GM21381 (cell line): ENCODE data around the gene SNRK.

ENCODE experiments used
- ATAC-seq: cut with Tn5 transposase; IDR thresholded peaks from one replicate; pipeline ENCODE4 v1.9.1; 2021; ENCODE audit warnings: mild to moderate bottlenecking, moderate library complexity; ENCODE audit not compliant: unreplicated experiment

The SNRK gene

DNA sequence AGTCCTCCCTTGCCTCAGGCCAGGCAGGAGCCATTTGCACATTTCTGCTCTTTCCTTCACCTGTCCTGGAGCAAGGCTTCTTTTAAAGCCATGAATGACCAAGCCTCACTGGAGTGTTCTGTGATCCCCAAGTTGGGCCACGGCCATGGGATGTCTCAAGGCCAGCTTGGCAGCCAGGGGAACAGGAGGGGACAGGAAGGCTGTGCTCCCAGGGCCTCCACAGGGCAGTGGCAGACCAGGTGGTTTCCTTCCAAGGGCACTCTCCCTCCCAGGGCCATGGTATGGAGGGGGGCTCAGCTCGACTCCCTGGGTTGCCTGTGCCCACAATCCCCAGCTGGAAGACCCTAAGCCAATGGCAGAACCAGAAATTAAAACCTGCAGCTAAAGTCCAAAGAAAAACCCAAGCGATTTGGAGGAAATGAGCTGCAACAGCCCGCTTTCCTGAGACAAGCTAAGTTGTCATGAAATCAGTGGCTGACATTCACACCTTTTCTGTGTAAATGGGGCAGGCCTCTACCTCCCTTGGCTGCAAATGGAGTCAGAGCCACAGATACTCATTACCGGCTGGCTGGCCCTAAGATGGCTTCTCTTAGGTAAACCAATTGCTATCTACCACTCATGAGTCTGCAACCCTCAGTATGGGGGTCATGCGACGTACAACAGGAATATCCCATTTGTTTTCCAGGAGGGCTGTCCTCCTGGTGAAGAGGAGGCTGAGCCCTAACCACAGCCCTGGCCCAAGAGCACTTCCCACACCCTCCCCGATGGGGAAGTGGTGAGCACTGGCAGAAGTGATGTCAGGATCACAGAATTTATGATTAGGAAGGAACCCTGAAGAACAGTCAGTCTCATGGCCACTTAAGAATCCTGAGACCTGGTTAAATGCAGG lies 83.3 kb downstream of the SNRK start:
- ATAC-seq = no peak

DNA sequence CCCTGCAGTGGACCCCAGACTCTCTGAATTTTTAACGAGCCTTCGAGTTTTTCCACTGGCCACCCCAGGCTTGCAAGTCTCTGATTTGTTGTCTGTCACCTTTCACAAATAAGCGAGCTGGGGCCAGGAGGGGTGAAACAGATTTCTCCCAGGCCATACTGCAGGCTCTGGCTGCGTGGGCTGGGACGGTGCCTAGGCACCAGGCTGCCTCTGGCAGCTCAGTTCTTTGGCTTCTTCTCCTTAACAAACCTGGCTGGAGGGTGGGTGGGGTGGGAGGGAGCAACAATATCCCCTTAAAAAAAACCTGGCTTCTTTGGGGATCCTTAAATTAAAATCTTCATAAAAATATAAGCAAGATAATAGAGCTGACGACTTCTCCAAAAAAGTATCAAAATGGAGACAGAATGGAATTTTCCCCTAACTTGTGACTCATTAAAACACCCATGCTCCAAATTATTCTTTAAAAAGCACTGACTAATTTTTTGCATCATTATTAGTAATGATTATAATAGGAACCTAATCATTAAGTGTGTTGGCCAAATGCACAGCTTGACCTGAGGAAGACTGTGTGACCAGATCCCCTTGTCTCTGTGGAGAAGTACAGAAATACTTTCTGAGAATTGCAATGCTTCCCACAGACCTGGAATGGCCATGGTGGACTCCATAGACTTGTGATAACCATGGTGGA lies 84.1 kb downstream of the SNRK start:
- no peak for ATAC-seq

DNA sequence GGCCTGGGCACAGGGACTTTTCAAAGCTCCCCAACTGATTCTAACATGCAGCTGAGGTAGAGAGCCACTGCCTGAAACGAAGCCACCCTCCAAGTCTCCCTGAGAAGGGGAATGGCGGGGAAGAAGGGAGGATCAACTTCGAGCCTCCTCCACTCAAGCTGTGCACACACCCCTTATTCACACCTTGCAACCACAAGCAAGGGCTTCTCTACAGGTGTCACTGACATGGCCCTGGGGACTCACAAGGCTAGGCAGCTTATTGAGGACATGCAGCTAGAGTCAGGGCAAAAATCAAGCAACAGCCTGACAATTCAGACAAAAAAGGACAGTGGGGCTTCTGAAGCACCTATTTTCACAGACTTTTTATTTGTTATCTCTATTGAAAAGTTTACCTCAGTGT lies 85.2 kb downstream of the SNRK start:
- ATAC-seq = no peak

DNA sequence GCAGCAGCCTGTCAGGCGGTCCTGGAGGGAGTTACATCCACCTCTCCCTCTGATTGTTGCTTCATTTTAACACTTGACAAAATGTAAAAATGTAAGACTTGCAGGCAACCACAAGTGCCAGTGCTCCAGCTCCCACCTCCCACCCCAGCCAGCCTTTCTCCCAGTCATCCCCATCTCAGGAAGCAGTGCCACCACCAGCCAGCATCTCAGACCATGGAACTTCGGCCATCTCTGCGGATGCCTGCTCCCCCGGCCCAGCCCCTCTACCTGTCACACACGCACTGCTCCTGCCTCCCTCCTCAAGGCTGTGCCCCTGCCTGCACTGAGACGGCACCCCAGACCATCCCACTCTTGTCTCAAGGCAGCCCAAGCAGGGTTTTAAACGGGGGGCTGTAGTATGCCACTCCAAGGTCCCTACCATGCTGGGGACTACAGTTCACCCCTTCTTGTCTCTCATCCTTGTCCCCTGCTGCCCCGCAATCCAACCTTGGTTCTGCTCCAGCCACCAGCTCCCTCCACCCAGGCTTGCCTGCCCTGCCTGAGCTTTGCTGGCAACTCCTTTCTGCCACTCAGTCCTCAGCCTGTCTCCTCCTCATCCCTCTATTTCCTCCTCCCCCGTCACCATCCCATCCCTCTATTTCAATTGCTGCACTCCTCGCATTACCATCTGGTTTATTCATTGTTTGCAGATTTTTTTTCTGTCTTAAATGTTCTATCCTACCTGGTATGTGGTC lies 85.8 kb downstream of the SNRK start:
- ATAC-seq = no peak

DNA sequence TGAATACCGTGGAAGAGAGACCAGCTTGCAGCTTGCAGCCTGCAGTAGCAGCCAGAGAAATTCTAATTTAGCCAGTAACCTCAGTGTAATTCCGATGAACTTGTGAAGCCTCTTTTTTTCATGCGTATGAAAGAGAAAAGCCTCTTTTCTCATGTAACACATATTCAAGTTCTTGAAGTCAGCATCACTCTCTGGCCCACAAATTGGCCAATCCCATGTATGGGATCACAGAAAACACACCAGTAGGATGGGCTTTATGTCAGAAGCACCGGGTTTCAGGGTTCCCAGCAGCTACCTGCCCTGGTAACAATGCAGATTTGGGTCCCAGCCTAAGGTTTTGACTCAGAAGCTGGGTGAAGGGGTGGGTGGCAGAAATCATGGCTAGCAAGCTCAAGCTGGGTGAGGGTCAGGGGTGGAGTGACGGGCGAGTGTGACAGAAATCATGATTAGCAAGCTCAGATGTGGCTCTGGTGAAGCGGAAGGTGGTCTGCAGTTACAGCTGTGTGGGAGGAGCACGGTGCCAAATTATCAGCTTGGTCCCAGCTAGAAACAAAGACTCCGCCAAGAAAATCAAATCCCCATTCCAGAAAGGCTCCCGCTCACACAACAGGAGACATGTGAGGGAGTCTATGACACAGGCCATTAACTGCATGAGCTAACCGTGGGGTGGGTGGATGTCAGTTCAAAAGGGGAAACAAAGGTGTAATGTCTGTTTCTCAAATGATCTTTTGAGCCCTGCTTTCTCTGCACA lies 86.6 kb downstream of the SNRK start:
- ATAC-seq = no peak

DNA sequence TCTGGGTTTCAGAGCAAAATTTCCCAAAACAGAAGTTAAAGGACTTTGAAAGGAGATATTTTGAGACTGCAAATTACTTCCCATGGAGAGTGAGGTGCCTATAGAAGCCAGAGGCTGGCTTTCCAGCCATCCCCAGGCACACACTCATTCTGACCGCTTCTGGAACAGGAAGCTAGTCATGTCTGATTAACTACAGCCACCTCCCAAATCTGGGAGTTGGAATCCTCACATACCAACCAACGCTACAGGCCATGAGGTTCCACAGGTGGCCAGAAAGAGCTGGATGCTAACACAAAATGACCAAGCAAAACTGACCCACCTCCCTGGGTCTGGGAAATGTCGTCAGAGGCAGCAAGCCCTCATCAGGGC lies 87.2 kb downstream of the SNRK start:
- no peak for ATAC-seq

DNA sequence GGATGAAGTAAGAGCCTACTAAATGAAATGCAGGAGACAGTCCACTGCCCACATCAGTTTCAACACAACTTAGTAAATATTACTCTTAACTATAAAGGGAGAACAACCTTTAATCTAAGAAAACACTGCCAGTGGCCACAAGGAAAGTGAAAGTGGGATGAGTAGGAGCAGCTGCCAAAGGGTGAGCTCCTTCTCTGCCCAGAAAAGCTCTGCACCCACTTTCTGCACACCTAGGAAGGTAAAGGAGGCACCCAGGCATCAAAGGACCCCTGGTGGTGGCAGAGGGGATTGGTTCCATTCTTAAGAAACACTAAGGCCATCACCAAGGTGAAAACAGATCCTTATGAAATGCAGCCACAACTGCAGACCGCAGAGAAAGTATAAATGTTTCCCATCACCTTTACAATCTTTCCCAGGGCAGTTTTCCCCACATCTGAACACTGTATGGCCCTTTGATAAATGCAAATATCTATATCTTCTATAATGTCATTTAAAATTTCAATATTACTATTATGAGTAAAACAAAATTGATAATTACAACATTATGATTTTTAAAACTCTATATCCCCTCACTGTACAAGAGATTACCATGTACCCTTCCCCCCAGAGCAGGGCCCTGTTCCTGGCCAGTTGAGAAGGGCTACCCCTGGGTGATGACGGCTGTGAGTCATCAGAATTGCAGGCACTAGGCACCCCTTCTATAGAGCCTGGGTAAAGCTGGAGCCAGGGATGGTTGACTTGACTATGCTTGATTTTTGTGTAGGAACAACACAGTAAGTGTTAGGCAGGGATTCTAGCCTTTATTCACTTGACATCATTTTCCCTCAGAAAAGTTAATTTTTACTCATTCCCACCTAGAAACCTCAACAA lies 92.0 kb downstream of the SNRK start:
- ATAC-seq = no peak

DNA sequence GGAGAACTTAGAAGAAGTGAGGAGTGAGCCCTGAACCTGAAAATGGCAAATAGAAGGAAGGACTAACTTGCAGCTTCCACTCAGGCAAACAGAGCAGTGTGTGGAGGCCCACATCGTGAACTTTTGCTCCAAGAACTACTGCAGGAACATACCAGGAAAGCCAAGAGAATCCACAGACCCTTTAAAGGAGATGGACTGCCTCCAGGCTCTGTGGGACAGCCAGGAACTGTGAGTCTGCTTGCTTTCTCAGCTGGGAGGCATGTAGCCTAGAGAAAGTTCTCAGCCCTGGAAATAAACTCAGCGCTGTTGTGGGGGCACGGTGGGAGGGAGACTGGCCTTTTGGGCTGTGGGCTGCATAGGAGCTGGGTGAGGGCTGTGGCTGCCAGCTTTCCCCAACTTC lies 93.0 kb downstream of the SNRK start:
- no peak for ATAC-seq

DNA sequence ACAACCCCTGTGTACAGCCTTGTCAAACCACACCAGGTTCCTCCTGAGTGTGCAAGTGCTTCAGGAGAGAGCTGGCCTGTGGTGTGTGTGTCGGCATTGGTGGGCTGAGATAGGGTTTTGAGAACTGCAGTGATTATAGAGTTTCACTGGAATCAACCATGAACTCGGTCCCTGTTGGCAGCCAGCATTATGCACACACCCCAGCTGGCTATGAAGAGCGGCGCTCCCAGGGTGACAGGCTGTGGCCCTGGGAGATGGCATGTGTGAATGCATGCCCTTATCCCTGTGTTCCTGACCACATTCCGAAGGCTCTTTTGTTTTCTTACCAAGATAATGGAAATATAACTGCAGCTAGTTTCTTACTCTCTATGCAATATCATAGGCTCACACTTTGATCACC lies 101.8 kb downstream of the SNRK start:
- no peak for ATAC-seq

DNA sequence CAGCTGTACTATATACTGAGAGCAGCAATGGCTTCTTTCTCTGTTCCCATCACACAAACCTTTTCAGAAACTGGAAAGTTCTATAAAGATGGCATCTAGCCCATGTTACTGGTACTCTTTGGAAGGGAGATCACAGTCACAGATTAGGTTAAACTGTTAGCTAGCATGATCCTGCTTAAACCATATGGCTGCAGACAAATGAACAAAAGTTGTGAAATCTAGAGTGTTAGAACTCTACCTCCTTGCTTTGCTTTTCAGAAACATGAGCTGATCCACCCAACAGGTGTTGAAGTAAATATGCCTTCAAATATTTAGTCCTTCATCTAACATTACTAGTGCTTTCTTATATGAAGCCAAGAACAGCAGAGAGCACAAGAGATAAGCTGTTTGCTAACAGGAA lies 102.6 kb downstream of the SNRK start:
- no peak for ATAC-seq

DNA sequence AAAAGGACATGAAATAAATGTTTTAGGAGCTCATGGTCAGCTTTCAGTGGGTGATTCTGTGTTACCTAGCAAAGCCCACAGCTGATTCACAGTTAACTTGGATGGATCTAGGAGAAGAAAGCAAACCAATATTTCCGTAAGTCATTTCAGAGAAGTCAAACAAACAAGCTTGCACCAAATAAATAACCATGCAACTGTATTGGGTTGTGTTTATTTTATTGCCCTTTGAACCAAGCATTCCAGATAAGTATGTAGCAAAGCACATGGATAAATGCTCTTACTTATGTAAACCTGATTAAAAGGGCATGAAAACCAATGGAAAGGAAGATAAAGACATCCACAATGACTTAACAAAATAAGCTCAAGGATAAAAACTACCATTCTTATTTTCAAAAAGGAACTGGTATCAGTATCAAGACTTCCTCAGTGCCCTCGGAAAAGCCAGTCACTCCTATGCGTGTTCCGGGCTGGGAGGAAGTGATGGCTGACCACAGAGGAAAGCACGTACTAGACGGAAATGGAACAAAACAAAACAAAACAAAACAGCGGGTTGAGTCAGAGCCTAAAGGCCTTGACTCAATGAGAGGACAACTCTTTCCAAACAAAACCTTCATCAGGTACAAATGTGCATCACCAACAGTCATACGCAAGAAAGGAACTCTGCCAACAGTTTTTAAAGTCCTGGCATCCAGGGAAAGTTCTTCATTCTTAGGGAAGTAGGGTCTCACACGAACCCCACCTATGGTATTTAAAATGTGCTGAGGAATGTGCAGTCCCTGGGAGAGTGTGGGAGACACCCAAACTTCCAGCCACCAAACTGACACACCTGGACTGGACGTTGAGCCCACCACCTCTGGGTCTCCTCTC lies 103.3 kb downstream of the SNRK start:
- ATAC-seq = no peak

DNA sequence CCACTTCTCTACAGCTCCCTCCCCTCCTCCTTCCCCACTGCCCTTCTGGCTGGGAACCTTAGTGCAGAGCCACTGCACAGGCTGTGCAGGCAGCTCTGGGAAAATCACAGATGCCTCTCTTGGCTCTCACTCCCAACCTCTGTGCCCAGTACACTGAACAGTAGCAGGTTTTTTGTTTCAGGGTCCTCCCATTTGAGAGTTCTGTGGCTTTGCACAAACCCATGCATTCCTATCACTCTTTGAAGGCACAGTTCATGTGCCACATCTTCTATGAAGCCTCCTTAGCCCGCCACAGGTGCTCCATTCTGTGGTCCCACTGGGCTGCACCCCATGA lies 103.9 kb downstream of the SNRK start:
- no peak for ATAC-seq

DNA sequence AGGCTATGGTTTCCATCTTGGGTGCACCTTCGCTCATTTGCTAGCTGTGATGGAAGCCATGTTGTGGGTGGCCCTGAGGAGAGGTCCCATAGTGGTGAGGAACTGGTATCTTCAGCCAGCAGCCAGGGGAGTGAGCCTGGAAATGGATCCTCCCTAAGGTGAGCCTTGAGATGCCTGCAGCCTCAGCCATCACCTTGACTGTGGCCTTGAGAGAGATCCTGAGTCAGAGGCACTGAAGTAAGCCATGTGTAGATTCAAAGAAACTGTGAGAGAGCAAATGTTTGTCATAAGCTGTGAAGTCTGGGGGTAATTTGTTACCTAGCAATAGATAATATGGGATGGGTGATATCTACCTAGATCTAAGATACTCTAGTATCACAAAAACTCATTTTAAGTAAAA lies 105.3 kb downstream of the SNRK start:
- ATAC-seq = no peak

DNA sequence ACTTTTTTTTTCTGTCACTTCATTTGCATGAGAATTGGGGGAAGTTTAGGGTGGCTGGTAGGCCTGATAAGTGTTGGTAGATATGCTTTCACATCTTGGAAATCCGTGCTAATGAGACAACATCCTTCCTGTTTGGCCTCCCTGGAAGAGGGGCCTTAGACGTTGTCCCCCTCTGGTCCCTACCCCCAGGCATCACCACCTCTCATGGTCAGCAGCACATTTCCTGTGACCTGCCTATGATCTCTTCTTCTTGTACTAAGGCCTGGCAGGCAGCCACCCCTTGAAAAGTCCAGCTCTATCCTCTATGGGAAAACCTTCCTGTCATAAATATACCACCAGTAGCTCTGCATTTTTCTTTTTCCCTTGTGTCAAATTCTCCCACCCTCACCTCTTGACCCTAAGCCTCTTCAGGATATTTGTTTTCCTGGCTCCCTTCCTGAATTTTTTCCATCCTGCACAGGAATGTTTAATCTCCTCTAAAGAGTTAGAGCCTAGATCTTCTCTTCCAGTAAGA lies 107.8 kb downstream of the SNRK start:
- no peak for ATAC-seq

DNA sequence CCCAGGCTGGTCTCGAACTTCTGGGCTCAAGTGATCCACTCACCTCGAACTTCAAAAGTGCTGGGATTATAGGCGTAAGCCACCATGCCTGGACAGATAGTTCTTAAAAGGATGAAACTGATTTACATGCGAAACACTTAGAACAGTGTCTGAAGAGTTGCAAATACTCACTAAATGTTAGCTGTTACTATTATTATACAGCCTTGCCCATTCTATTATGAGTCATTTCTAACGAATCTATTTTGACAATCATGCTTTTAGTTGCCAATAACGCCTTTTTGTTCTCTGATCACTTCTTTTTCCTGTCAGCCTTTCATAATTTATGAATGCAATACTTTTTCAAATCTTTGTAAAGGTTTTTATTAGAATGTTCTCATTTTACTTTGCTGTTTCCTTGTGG lies 112.7 kb downstream of the SNRK start:
- ATAC-seq = no peak

DNA sequence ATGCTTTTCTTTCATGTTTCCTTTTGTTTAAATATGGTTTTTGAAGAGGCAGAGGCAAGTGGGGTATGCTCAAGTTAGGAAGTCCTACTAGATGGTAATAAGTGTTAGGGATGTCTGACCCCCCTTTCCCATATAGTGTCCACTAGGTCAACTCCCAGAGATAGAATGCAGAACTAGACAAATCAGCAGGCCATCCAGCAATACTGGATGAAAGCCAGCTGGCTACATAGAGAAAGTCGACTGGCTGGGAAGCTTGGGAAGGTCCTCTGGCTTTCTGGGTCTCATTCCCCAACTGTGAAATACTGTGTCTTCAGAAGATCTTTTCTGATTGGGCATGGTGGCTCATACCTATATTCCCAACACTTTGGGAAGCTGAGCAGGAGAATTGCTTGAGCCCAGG lies 113.8 kb downstream of the SNRK start:
- ATAC-seq = no peak
